Neuronal stem cell (in vitro differentiated cells): ENCODE data around the gene SELENOI.
"Not testable (repeated sequence)": the region's sequence is repeated elsewhere in the genome, so short reads cannot be mapped to it uniquely, and the experiment has no call there.

Experiments
- DNase-seq: peaks from one replicate; pipeline ENCODE4 v3.0.0-alpha.2; 2013; ENCODE audit warnings: low spot score
- H2AFZ ChIP-seq: one replicate; pipeline ENCODE4 v1.6.1; 2013; ENCODE audit warnings: mild to moderate bottlenecking, low read length, inconsistent platforms
- H2AK5ac ChIP-seq: 2 replicates; pipeline ENCODE4 v1.6.1; 2013; ENCODE audit warnings: low read depth, mild to moderate bottlenecking, inconsistent platforms, low read length, moderate library complexity, mixed read lengths
- H2BK120ac ChIP-seq: 2 replicates; pipeline ENCODE4 v1.6.1; 2013; ENCODE audit warnings: low read depth, mild to moderate bottlenecking, inconsistent platforms, low read length, moderate library complexity, mixed read lengths
- H2BK12ac ChIP-seq: one replicate; pipeline ENCODE4 v1.6.1; 2013; ENCODE audit warnings: low read length, inconsistent platforms
- H2BK15ac ChIP-seq: 2 replicates; pipeline ENCODE4 v1.6.1; 2013; ENCODE audit warnings: mild to moderate bottlenecking, low read length, inconsistent platforms, mixed read lengths
- H2BK5ac ChIP-seq: one replicate; pipeline ENCODE4 v1.6.1; 2013; ENCODE audit warnings: inconsistent platforms, mild to moderate bottlenecking, low read length, moderate library complexity
- H3K14ac ChIP-seq: one replicate; pipeline ENCODE4 v1.6.1; 2013; ENCODE audit warnings: low read length, inconsistent platforms
- H3K18ac ChIP-seq: 2 replicates; pipeline ENCODE4 v1.6.1; 2013; ENCODE audit warnings: low read length, inconsistent platforms
- H3K23ac ChIP-seq: 2 replicates; pipeline ENCODE4 v1.6.1; 2013; ENCODE audit warnings: low read depth, mild to moderate bottlenecking, mixed read lengths, low read length, inconsistent platforms; ENCODE audit not compliant: poor library complexity
- H3K27ac ChIP-seq: replicated peaks from 3 replicates; pipeline ENCODE4 v1.5.1; 2013; ENCODE audit warnings: low read length, inconsistent platforms
- H3K27me3 ChIP-seq, 3 experiments: 2 replicates each; pipeline ENCODE4 v1.6.1; 2013; ENCODE audit warnings: low read length in 3 of 3, mild to moderate bottlenecking in 2 of 3, inconsistent platforms in 1 of 3, low read depth in 1 of 3, mixed read lengths in 1 of 3, moderate library complexity in 1 of 3; ENCODE audit not compliant: control insufficient read depth in 3 of 3, insufficient read depth in 3 of 3
- H3K36me3 ChIP-seq, 2 donors: replicated peaks in 1 of 2; 2 replicates each; pipeline ENCODE4 v1.6.1; 2013; ENCODE audit warnings: low read length in 2 of 2; ENCODE audit not compliant: control insufficient read depth in 2 of 2, insufficient read depth in 2 of 2
- H3K4ac ChIP-seq: 2 replicates; pipeline ENCODE4 v1.6.1; 2013; ENCODE audit warnings: inconsistent platforms, mild to moderate bottlenecking, low read length, moderate library complexity
- H3K4me1 ChIP-seq, 2 donors: 1 replicate in 1 of 2; 2 replicates in 1 of 2; pipeline ENCODE4 v1.6.1; 2013; ENCODE audit warnings: low read length in 2 of 2, low read depth in 1 of 2; ENCODE audit not compliant: control insufficient read depth in 2 of 2, insufficient read depth in 1 of 2
- H3K4me2 ChIP-seq: one replicate; pipeline ENCODE4 v1.6.1; 2013; ENCODE audit warnings: mild to moderate bottlenecking, low read length, inconsistent platforms; ENCODE audit not compliant: insufficient read depth, poor library complexity, severe bottlenecking
- H3K4me3 ChIP-seq, 2 donors: 2 replicates each; pipeline ENCODE4 v1.5.1; 2013; ENCODE audit warnings: low read length in 2 of 2, mild to moderate bottlenecking in 2 of 2, inconsistent platforms in 1 of 2, moderate library complexity in 1 of 2
- H3K79me1 ChIP-seq: one replicate; pipeline ENCODE4 v1.6.1; 2013; ENCODE audit warnings: low read depth, mild to moderate bottlenecking, inconsistent platforms, low read length, moderate library complexity
- H3K9ac ChIP-seq: one replicate; pipeline ENCODE4 v1.6.1; 2013; ENCODE audit warnings: mild to moderate bottlenecking, low read depth, low read length, inconsistent platforms; ENCODE audit not compliant: poor library complexity
- H3K9me3 ChIP-seq, 2 donors: replicated peaks in 1 of 2; 2 replicates each; pipeline versions ENCODE3 to v1.6.1; 2013; ENCODE audit warnings: low read length in 2 of 2, mild to moderate bottlenecking in 2 of 2, inconsistent platforms in 1 of 2, low read depth in 1 of 2, mixed read lengths in 1 of 2, moderate library complexity in 1 of 2; ENCODE audit not compliant: control insufficient read depth in 2 of 2, insufficient read depth in 1 of 2
- H4K8ac ChIP-seq: one replicate; pipeline ENCODE4 v1.6.1; 2013; ENCODE audit warnings: low read depth, mild to moderate bottlenecking, inconsistent platforms, low read length, moderate library complexity
- H4K91ac ChIP-seq: one replicate; pipeline ENCODE4 v1.6.1; 2013; ENCODE audit warnings: low read length, low read depth, mild to moderate bottlenecking, inconsistent platforms; ENCODE audit not compliant: poor library complexity
- WGBS, 2 donors: extraction: QIAGEN DNeasy Blood & Tissue Kit; methylation state at CpG; one replicate each; pipeline ENCODE4 v1.1.7; 2013; ENCODE audit warnings: missing lambda C conversion rate in 2 of 2, mixed read lengths in 1 of 2; ENCODE audit not compliant: insufficient read length in 2 of 2, insufficient replicate concordance in 1 of 2; ENCODE audit errors: extremely low coverage in 2 of 2; 5-methylcytosine and 5-hydroxymethylcytosine counted together

Gene SELENOI

DNA sequence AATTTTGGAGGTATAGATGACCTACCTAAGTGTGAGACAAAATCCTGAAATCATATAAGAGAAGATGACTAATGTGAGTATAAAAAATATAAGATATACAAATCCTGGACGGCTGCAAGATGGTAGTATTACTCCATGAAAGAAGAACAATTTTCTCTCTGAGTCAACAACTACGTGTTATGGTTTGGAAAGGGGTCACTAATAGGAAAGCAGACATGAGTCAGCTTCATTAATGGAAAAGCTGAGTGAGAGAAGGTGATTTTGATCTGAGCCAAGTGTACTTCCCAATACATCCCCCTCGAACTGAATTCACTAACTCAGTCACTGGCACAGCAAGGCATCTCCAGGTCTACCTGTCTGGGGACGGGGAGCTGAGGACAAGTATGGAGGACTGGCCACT lies 20.1 kb upstream of the SELENOI start:
- no peak overlapping the region for H2BK120ac ChIP-seq
- no peak overlapping the region for H3K14ac ChIP-seq
- H3K36me3 ChIP-seq = no peaks in the 10 kb centered on the region
- H3K4me3 ChIP-seq = no peak overlapping the region
- H3K18ac ChIP-seq = no peak overlapping the region
- no peak overlapping the region for H3K23ac ChIP-seq
- no peak for DNase-seq
- H3K4me1 ChIP-seq = peaks cover 0 to 3% of the 10 kb centered on the region in 2 donors
- no peak overlapping the region for H2BK12ac ChIP-seq
- no peak overlapping the region for H3K27ac ChIP-seq
- H2BK5ac ChIP-seq = no peak overlapping the region
- H3K4ac ChIP-seq = no peak overlapping the region
- no peaks in the 10 kb centered on the region for H3K27me3 ChIP-seq
- no peak overlapping the region for H2AFZ ChIP-seq
- H4K91ac ChIP-seq = no peak overlapping the region
- no CpG with 5 or more reads among the region's 4 CpGs for WGBS, 2 donors
- H3K79me1 ChIP-seq = no peaks in the 10 kb centered on the region
- no peak overlapping the region for H3K4me2 ChIP-seq
- H3K9ac ChIP-seq = no peak overlapping the region
- no peak overlapping the region for H2BK15ac ChIP-seq
- no peaks in the 10 kb centered on the region for H3K9me3 ChIP-seq
- no peak overlapping the region for H4K8ac ChIP-seq
- H2AK5ac ChIP-seq = no peak overlapping the region

DNA sequence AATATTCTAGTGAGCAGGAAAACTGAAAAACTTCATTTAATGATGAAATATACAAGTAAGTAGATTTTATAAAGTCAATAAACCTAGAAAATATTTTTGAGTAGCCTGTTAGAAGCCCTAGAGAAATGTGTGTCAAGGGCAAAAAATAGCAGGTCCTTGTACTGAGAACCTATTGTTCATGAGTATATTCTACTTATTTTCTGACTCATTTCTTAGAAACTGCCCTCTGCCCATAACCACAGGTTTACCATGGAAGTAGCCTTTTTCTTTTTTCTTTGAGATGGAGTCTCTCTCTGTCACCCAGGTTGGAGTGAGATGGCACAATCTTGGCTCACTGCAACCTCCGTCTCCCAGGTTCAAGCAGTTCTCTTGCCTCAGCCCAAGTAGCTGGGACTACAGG lies 19.4 kb upstream of the SELENOI start:
- no peak overlapping the region for H4K8ac ChIP-seq
- no peaks in the 10 kb centered on the region for H3K9me3 ChIP-seq
- no CpG with 5 or more reads among the region's 1 CpG for WGBS, 2 donors
- H3K27ac ChIP-seq = no peak overlapping the region
- H3K4ac ChIP-seq = no peak overlapping the region
- H3K18ac ChIP-seq = no peak overlapping the region
- no peak overlapping the region for H2BK5ac ChIP-seq
- no peak overlapping the region for H3K23ac ChIP-seq
- H3K4me3 ChIP-seq = no peak overlapping the region
- H3K4me2 ChIP-seq = no peak overlapping the region
- H2BK15ac ChIP-seq = no peak overlapping the region
- H2AFZ ChIP-seq = no peak overlapping the region
- no peak overlapping the region for H4K91ac ChIP-seq
- no peak overlapping the region for H2AK5ac ChIP-seq
- peaks cover 0 to 3% of the 10 kb centered on the region in 2 donors for H3K4me1 ChIP-seq
- H3K79me1 ChIP-seq = no peaks in the 10 kb centered on the region
- H3K9ac ChIP-seq = no peak overlapping the region
- no peak for DNase-seq
- H2BK120ac ChIP-seq = no peak overlapping the region
- no peak overlapping the region for H3K14ac ChIP-seq
- no peaks in the 10 kb centered on the region for H3K36me3 ChIP-seq
- no peaks in the 10 kb centered on the region for H3K27me3 ChIP-seq
- no peak overlapping the region for H2BK12ac ChIP-seq

GRCh38 chr2:26327291-26328272 lies 18.4 kb upstream of the SELENOI start:
- Histone ChIP-seq H2BK15ac (no peak overlapping the region), H3K4me1 (peaks cover 0 to 3% of the 10 kb centered on the region in 2 donors), H3K9ac (no peak overlapping the region), H4K8ac (no peak overlapping the region), H3K14ac (no peak overlapping the region), H3K79me1 (no peaks in the 10 kb centered on the region), H3K23ac (no peak overlapping the region), H2AK5ac (no peak overlapping the region), H3K4me3 (no peak overlapping the region), H4K91ac (no peak overlapping the region), H3K9me3 (no peaks in the 10 kb centered on the region), H3K36me3 (no peaks in the 10 kb centered on the region), H3K27me3 (no peaks in the 10 kb centered on the region), H2BK12ac (no peak overlapping the region), H3K27ac (no peak overlapping the region), H3K4ac (no peak overlapping the region), H3K18ac (no peak overlapping the region), H3K4me2 (no peak overlapping the region), H2BK5ac (no peak overlapping the region), H2BK120ac (no peak overlapping the region), H2AFZ (no peak overlapping the region)
- no CpG with 5 or more reads among the region's 5 CpGs for WGBS, 2 donors
- DNase-seq = no peak

GRCh38 chr2:26329083-26329482 lies 16.9 kb upstream of the SELENOI start:
- H3K18ac ChIP-seq, H3K27ac ChIP-seq, H3K4me1 ChIP-seq, H4K8ac ChIP-seq, H2AFZ ChIP-seq, DNase-seq, H2BK12ac ChIP-seq, H3K9ac ChIP-seq, H3K4me3 ChIP-seq, H3K4ac ChIP-seq, H3K36me3 ChIP-seq, H3K79me1 ChIP-seq, H2BK5ac ChIP-seq, H2BK15ac ChIP-seq, H3K27me3 ChIP-seq, H3K23ac ChIP-seq, H2BK120ac ChIP-seq, H4K91ac ChIP-seq, H3K9me3 ChIP-seq, H2AK5ac ChIP-seq, H3K4me2 ChIP-seq, H3K14ac ChIP-seq: not testable (repeated sequence)
- WGBS, 2 donors = no CpG with 5 or more reads among the region's 4 CpGs
